Brain microvascular endothelial cell (primary cell): ENCODE results near the gene ATP8B4.

Experiments
- DNase-seq: peaks from one replicate; pipeline ENCODE4 v3.0.0-alpha.2; 2020
- H3K27ac ChIP-seq: fragments of 250-450 bp; sonication (Bioruptor Pico); 2 replicates; pipeline ENCODE4 v1.5.1; 2020; ENCODE audit warnings: mild to moderate bottlenecking, moderate library complexity
- H3K27me3 ChIP-seq: fragments of 250-450 bp; sonication (Bioruptor Pico); replicated peaks from 2 replicates; pipeline ENCODE4 v1.5.1; 2020; ENCODE audit warnings: mild to moderate bottlenecking
- H3K36me3 ChIP-seq: fragments of 250-450 bp; sonication (Bioruptor Pico); replicated peaks from 2 replicates; pipeline ENCODE4 v1.5.1; 2020; ENCODE audit warnings: mild to moderate bottlenecking
- H3K4me3 ChIP-seq: 2 replicates; pipeline ENCODE4 v1.5.1; 2011; ENCODE audit warnings: low read depth, mild to moderate bottlenecking, control low read depth, low read length, moderate library complexity
- in situ Hi-C: cut with HindIII; loops from 2 replicates; pipeline ENCODE4 v1.10.0; 2017; ENCODE audit warnings: low sequenced_read_pairs, low pct_ligation_motif_present
- TF ChIP-seq, protein P1 (sequence below): IDR thresholded peaks from 2 replicates; pipeline ENCODE4 v1.5.1; 2011; ENCODE audit warnings: low read depth, mild to moderate bottlenecking, moderate library complexity, low read length, control low read depth, inconsistent platforms; ENCODE audit errors: missing control alignments

The ATP8B4 gene

DNA sequence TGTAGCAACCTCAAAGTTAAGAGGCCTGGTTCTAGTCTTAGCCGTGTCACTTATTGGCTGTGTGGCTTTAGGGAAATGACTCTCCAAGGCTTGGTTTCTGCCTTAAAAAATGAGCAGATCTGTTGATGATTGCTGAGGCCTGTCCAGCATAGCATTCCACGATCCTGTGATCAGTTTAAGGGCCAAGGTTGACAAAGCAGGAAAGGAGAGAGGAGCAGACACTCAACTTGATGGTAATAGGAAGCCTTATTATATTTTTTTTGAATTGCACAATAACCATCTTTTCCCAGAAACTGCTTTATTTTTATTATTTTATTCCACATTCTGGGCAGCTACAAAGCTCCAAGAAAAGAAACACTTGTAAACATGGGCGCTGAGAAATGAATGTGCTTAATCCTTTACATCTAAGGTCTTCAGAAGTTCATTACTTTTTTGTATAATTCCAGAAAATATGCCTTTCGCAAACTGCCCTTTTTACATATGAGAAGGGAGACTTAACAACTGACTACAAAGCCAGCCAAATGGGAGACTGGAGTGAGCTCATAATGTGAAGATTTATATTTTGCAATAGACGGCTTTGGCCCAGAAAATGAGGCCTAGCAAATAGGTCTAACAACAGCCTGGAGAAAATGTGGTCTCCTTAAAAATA is 241.0 kb downstream of the ATP8B4 start:
- no peak for DNase-seq
- TF ChIP-seq, protein P1, sequence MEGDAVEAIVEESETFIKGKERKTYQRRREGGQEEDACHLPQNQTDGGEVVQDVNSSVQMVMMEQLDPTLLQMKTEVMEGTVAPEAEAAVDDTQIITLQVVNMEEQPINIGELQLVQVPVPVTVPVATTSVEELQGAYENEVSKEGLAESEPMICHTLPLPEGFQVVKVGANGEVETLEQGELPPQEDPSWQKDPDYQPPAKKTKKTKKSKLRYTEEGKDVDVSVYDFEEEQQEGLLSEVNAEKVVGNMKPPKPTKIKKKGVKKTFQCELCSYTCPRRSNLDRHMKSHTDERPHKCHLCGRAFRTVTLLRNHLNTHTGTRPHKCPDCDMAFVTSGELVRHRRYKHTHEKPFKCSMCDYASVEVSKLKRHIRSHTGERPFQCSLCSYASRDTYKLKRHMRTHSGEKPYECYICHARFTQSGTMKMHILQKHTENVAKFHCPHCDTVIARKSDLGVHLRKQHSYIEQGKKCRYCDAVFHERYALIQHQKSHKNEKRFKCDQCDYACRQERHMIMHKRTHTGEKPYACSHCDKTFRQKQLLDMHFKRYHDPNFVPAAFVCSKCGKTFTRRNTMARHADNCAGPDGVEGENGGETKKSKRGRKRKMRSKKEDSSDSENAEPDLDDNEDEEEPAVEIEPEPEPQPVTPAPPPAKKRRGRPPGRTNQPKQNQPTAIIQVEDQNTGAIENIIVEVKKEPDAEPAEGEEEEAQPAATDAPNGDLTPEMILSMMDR = no peak
- no peaks in the 10 kb centered on the region for H3K27me3 ChIP-seq
- H3K36me3 ChIP-seq = no peaks in the 10 kb centered on the region
- in situ Hi-C loops = no loop called here
- no peak overlapping the region for H3K27ac ChIP-seq
- H3K4me3 ChIP-seq = no peak overlapping the region

- no peaks in the 10 kb centered on the region for H3K27me3 ChIP-seq
- TF ChIP-seq, protein P1 = no peak
- in situ Hi-C loops = no loop called here
- H3K36me3 ChIP-seq = no peaks in the 10 kb centered on the region
- no peak overlapping the region for H3K27ac ChIP-seq
- no peak for DNase-seq
- H3K4me3 ChIP-seq = no peak overlapping the region
Measured at GRCh38 chr15:49877117-49877872, 241.7 kb downstream of the ATP8B4 start.

DNA sequence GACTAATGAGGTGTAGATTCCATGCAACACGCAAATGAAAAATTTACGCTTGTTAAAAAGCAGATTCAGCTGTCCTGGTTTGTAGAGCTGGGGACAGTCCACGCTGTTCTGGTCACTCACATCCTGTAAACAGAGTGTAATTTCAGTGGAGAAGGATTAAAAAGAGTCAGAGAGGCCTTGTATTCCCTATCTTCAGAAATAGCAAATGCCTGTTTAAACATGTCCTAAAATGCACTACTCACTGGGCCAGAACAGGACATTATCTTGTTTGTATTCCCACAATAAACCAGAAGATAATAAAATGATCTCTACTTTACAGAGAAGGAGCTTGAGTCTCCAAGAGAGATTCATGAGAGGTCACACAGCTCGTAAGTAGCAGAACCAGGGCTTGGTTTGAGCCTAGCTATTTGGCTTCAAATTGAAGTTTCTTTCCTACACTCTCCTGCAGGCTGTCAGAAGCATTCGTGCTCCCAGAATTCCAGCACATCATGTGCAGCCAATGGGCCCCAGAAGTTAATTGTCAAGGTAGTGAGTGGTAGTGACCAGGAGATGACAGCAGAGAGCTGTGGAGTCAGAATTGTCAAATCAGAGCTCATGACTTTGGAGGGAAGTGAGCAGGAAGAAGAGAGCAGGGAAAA is 242.5 kb downstream of the ATP8B4 start:
- DNase-seq = no peak
- H3K27ac ChIP-seq = no peak overlapping the region
- TF ChIP-seq, protein P1 = peak; percentile 20
- no peaks in the 10 kb centered on the region for H3K27me3 ChIP-seq
- no peak overlapping the region for H3K4me3 ChIP-seq
- in situ Hi-C loops = no loop called here
- no peaks in the 10 kb centered on the region for H3K36me3 ChIP-seq

DNA sequence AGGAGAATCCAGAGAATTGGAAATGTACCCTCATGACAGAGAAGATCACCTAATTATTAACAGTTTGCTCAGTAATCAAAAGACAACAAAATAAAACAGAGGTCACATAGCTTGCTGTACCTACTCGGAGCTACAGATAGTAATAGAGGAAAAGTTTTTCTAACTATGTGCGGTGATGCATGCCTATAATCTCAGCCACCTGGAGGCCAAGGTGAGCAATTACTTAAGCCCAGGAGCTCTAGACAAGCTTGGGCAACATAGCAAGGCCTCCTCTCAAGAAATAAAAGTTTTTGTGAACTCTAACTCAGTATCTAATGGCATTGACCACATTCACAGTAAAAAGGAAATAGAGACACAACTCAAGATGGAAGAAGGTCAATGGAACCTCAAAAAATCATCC is 243.6 kb downstream of the ATP8B4 start:
- in situ Hi-C loops = no loop called here
- no peak overlapping the region for H3K27ac ChIP-seq
- H3K4me3 ChIP-seq = no peak overlapping the region
- DNase-seq = no peak
- H3K27me3 ChIP-seq = no peaks in the 10 kb centered on the region
- no peaks in the 10 kb centered on the region for H3K36me3 ChIP-seq
- TF ChIP-seq, protein P1 = peak; percentile 16

DNA sequence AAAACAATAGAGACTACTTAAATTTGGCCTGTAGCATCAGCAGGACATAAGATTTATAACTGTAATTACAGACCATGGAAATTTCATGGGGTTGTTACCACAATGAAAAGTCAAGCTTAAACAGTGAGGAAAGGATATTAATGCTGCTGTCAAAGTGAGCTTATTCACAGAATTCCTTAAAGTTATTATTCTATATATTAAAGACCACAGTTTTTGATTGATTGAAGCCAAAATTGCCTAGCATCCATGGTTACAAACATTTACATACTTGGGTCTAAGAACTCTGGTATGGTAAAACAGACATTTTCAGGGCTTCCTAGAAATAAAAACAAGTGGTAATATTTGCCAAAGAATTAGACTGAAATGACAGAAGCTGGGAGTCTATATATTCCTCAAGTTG is 248.6 kb downstream of the ATP8B4 start:
- no peak for DNase-seq
- H3K4me3 ChIP-seq = no peak overlapping the region
- in situ Hi-C loops = no loop called here
- no peaks in the 10 kb centered on the region for H3K27me3 ChIP-seq
- TF ChIP-seq, protein P1 = no peak
- no peak overlapping the region for H3K27ac ChIP-seq
- no peaks in the 10 kb centered on the region for H3K36me3 ChIP-seq
